ENCODE data around the gene C9.
"Not testable (repeated sequence)": the region's sequence is repeated elsewhere in the genome, so short reads cannot be mapped to it uniquely, and the experiment has no call there.

Gene C9

GRCh38 chr5:39256477-39257235, 107.6 kb downstream of the C9 start:
- Histone ChIP-seq H3K9me3 (no peaks in the 10 kb centered on the region), H3K4me1 (no peaks in the 10 kb centered on the region), H3K4me3 (no peak overlapping the region), H3K27me3 (ENCODE audit: low read depth) (no peaks in the 10 kb centered on the region), H3K36me3 (replicated peaks) (no peaks in the 10 kb centered on the region)
- no peak for DNase-seq (ENCODE audit: low spot score in 2 of 2)
- in situ Hi-C loops (cut with MboI; ENCODE audit: low sequenced_read_pairs), result no loop called here

- Histone ChIP-seq H3K27me3 (ENCODE audit: low read depth) (no peaks in the 10 kb centered on the region), H3K36me3 (replicated peaks) (no peaks in the 10 kb centered on the region), H3K4me1 (no peaks in the 10 kb centered on the region), H3K4me3 (no peak overlapping the region), H3K9me3 (no peaks in the 10 kb centered on the region)
- in situ Hi-C loops (cut with MboI; ENCODE audit: low sequenced_read_pairs), result no loop called here
- no peak for DNase-seq (ENCODE audit: low spot score in 2 of 2)
These were observed 108.9 kb downstream of the C9 start for GRCh38 chr5:39255406-39255805.

GRCh38 chr5:39254671-39255070, 109.6 kb downstream of the C9 start:
- Histone ChIP-seq H3K27me3 (ENCODE audit: low read depth) (no peaks in the 10 kb centered on the region), H3K9me3 (no peaks in the 10 kb centered on the region), H3K36me3 (replicated peaks) (no peaks in the 10 kb centered on the region), H3K4me3 (no peak overlapping the region), H3K4me1 (no peaks in the 10 kb centered on the region)
- DNase-seq (ENCODE audit: low spot score in 2 of 2), result no peak
- in situ Hi-C loops (cut with MboI; ENCODE audit: low sequenced_read_pairs), result no loop called here

GRCh38 chr5:39253196-39253595, 111.1 kb downstream of the C9 start:
- Histone ChIP-seq H3K9me3 (no peaks in the 10 kb centered on the region), H3K27me3 (ENCODE audit: low read depth) (no peaks in the 10 kb centered on the region), H3K4me3 (no peak overlapping the region), H3K4me1 (no peaks in the 10 kb centered on the region), H3K36me3 (replicated peaks) (no peaks in the 10 kb centered on the region)
- DNase-seq (ENCODE audit: low spot score in 2 of 2), result no peak
- in situ Hi-C loops (cut with MboI; ENCODE audit: low sequenced_read_pairs), result no loop called here

GRCh38 chr5:39249564-39250274, 114.6 kb downstream of the C9 start:
- Histone ChIP-seq H3K27me3 (ENCODE audit: low read depth) (no peaks in the 10 kb centered on the region), H3K9me3 (no peaks in the 10 kb centered on the region), H3K4me1 (no peaks in the 10 kb centered on the region), H3K36me3 (replicated peaks) (no peaks in the 10 kb centered on the region), H3K4me3 (no peak overlapping the region)
- in situ Hi-C loops (cut with MboI; ENCODE audit: low sequenced_read_pairs), result no loop called here
- no peak for DNase-seq (ENCODE audit: low spot score in 2 of 2)

GRCh38 chr5:39249069-39249468, 115.2 kb downstream of the C9 start:
- Histone ChIP-seq H3K36me3 (replicated peaks) (no peaks in the 10 kb centered on the region), H3K4me3 (no peak overlapping the region), H3K4me1 (no peaks in the 10 kb centered on the region), H3K9me3 (no peaks in the 10 kb centered on the region), H3K27me3 (ENCODE audit: low read depth) (no peaks in the 10 kb centered on the region)
- DNase-seq (ENCODE audit: low spot score in 2 of 2), result no peak
- in situ Hi-C loops (cut with MboI; ENCODE audit: low sequenced_read_pairs), result no loop called here

- no peaks in the 10 kb centered on the region for H3K4me1 ChIP-seq
- no peak overlapping the region for H3K4me3 ChIP-seq
- no peaks in the 10 kb centered on the region for H3K36me3 ChIP-seq (replicated peaks)
- H3K9me3 ChIP-seq, result no peaks in the 10 kb centered on the region
- 0 out of 2 replicates have a peak, but pooled peaks cover 2% of the 10 kb centered on the region for H3K27me3 ChIP-seq (ENCODE audit: low read depth)
- no peak for DNase-seq (ENCODE audit: low spot score in 2 of 2)
- in situ Hi-C loops (cut with MboI; ENCODE audit: low sequenced_read_pairs), result no loop called here
These were observed 123.5 kb downstream of the C9 start for GRCh38 chr5:39240750-39241149.

GRCh38 chr5:39238366-39239105, 125.8 kb downstream of the C9 start:
- Histone ChIP-seq H3K9me3 (no peaks in the 10 kb centered on the region), H3K4me3 (no peak overlapping the region), H3K36me3 (replicated peaks) (no peaks in the 10 kb centered on the region), H3K4me1 (no peaks in the 10 kb centered on the region), H3K27me3 (ENCODE audit: low read depth) (0 out of 2 replicates have a peak, but pooled peaks cover 2% of the 10 kb centered on the region)
- DNase-seq (ENCODE audit: low spot score in 2 of 2), result no peak
- in situ Hi-C loops (cut with MboI; ENCODE audit: low sequenced_read_pairs), result no loop called here

GRCh38 chr5:39236718-39237117, 127.6 kb downstream of the C9 start:
- Histone ChIP-seq H3K9me3 (no peaks in the 10 kb centered on the region), H3K4me1 (no peaks in the 10 kb centered on the region), H3K4me3 (no peak overlapping the region), H3K27me3 (ENCODE audit: low read depth) (0 out of 2 replicates have a peak, but pooled peaks cover 2% of the 10 kb centered on the region), H3K36me3 (replicated peaks) (no peaks in the 10 kb centered on the region)
- in situ Hi-C loops (cut with MboI; ENCODE audit: low sequenced_read_pairs), result no loop called here
- DNase-seq (ENCODE audit: low spot score in 2 of 2), result no peak

GRCh38 chr5:39235648-39236047, 128.6 kb downstream of the C9 start:
- Histone ChIP-seq H3K36me3 (replicated peaks) (no peaks in the 10 kb centered on the region), H3K4me1 (no peaks in the 10 kb centered on the region), H3K9me3 (no peaks in the 10 kb centered on the region), H3K4me3 (no peak overlapping the region), H3K27me3 (ENCODE audit: low read depth) (0 out of 2 replicates have a peak, but pooled peaks cover 2% of the 10 kb centered on the region)
- no peak for DNase-seq (ENCODE audit: low spot score in 2 of 2)
- in situ Hi-C loops (cut with MboI; ENCODE audit: low sequenced_read_pairs), result no loop called here

GRCh38 chr5:39234494-39234893, 129.8 kb downstream of the C9 start:
- H3K36me3 ChIP-seq (replicated peaks); H3K27me3 ChIP-seq (ENCODE audit: low read depth); DNase-seq (ENCODE audit: low spot score in 2 of 2); H3K4me3 ChIP-seq; H3K4me1 ChIP-seq; in situ Hi-C loops (cut with MboI; ENCODE audit: low sequenced_read_pairs); H3K9me3 ChIP-seq: not testable (repeated sequence)

All from HAP-1 (cell line).